K562 (cell line): ENCODE measurements around the gene MIDN. TPM values are rescaled to one million over a fixed set of nuclear protein-coding genes. Genes with fewer than 3 reads are reported as not detected.

ENCODE experiments used
- BRF1 ChIP-seq: IDR thresholded peaks from 3 replicates; pipeline ENCODE4 v1.6.1; 2011; ENCODE audit warnings: borderline replicate concordance, mild to moderate bottlenecking; ENCODE audit not compliant: insufficient read length; ENCODE audit errors: extremely low read depth
- CBX8 ChIP-seq: fragments of 200-600 bp; sonication (generic); IDR thresholded peaks from 2 replicates; pipeline ENCODE4 v1.6.1; 2012; ENCODE audit warnings: borderline replicate concordance, mixed run types, low read depth, mild to moderate bottlenecking, moderate library complexity, mixed read lengths, low read length, control low read depth, inconsistent platforms; ENCODE audit not compliant: poor library complexity, severe bottlenecking; ENCODE audit errors: extremely low read depth
- CREB1 ChIP-seq, 2 experiments: sonication (generic) in 1 of 2; formaldehyde crosslinking in 1 of 2; IDR thresholded peaks; 2 replicates each; pipeline versions ENCODE4 v1.6.1 to v1.8.0; 2012 to 2022; ENCODE audit warnings: inconsistent platforms in 1 of 2, mild to moderate bottlenecking in 1 of 2, missing genetic modification reagents in 1 of 2, moderate library complexity in 1 of 2
- CXXC5 ChIP-seq: fragments of 250-450 bp; sonication (Bioruptor Pico); IDR thresholded peaks from 2 replicates; pipeline ENCODE4 v1.8.0; 2022; ENCODE audit warnings: inconsistent platforms, mild to moderate bottlenecking, moderate library complexity
- DEAF1 ChIP-seq: fragments of 450-650 bp; formaldehyde crosslinking; IDR thresholded peaks from 2 replicates; pipeline ENCODE4 v1.4.0; 2020; ENCODE audit warnings: mild to moderate bottlenecking, moderate library complexity
- E2F6 ChIP-seq, 2 experiments: IDR thresholded peaks; 2 replicates each; pipeline ENCODE4 v1.6.1; 2011; ENCODE audit warnings: borderline replicate concordance in 1 of 2, control low read depth in 1 of 2, low read depth in 1 of 2, low read length in 1 of 2, mild to moderate bottlenecking in 1 of 2, mixed read lengths in 1 of 2, moderate library complexity in 1 of 2; ENCODE audit not compliant: insufficient read depth in 1 of 2, insufficient read length in 1 of 2, poor library complexity in 1 of 2, severe bottlenecking in 1 of 2; ENCODE audit errors: extremely low read depth in 1 of 2
- EWSR1 ChIP-seq: fragments of 450-650 bp; IDR thresholded peaks from 2 replicates; pipeline ENCODE4 v1.6.1; 2018; ENCODE audit warnings: borderline replicate concordance, mild to moderate bottlenecking, low read depth, moderate library complexity; ENCODE audit not compliant: partially characterized antibody
- GTF2B ChIP-seq: IDR thresholded peaks from 2 replicates; pipeline ENCODE4 v1.6.1; 2011; ENCODE audit not compliant: insufficient read length; ENCODE audit errors: extremely low read depth
- GTF3C2 ChIP-seq: IDR thresholded peaks from 3 replicates; pipeline ENCODE4 v1.6.1; 2011; ENCODE audit warnings: borderline replicate concordance, mild to moderate bottlenecking, moderate library complexity; ENCODE audit not compliant: insufficient read length; ENCODE audit errors: extremely low read depth
- HNRNPK ChIP-seq: fragments of 200-400 bp; formaldehyde crosslinking; IDR thresholded peaks from one replicate; pipeline ENCODE4 v1.6.1; 2018; ENCODE audit warnings: mild to moderate bottlenecking, low read depth, low read length; ENCODE audit not compliant: poor library complexity, severe bottlenecking
- LARP7 ChIP-seq: fragments of 450-650 bp; IDR thresholded peaks from 2 replicates; pipeline ENCODE4 v1.6.1; 2016
- MEIS2 ChIP-seq: fragments of 450-650 bp; IDR thresholded peaks from 2 replicates; pipeline ENCODE4 v1.6.1; 2014; ENCODE audit warnings: mild to moderate bottlenecking; ENCODE audit not compliant: partially characterized antibody
- MTA1 ChIP-seq: fragments of 450-650 bp; IDR thresholded peaks from 2 replicates; pipeline ENCODE4 v1.6.1; 2017; ENCODE audit warnings: borderline replicate concordance
- RAD21 ChIP-seq, 2 experiments: fragments of 250-450 bp in 1 of 2; fragments of 450-650 bp in 1 of 2; sonication (Bioruptor Pico) in 1 of 2; formaldehyde crosslinking in 1 of 2; IDR thresholded peaks in 1 of 2; conservative IDR thresholded peaks in 1 of 2; 2 replicates each; pipeline versions ENCODE4 v1.4.0 to v1.8.0; 2020 to 2022; ENCODE audit warnings: mild to moderate bottlenecking in 2 of 2, moderate library complexity in 1 of 2
- SOX6 ChIP-seq: fragments of 450-650 bp; IDR thresholded peaks from 2 replicates; pipeline ENCODE4 v1.6.1; 2014; ENCODE audit warnings: mild to moderate bottlenecking
- SUPT5H ChIP-seq: fragments of 450-650 bp; IDR thresholded peaks from 2 replicates; pipeline ENCODE4 v1.6.1; 2016
- ZC3H11A ChIP-seq: IDR thresholded peaks from 2 replicates; pipeline ENCODE4 v1.6.1; 2012; ENCODE audit warnings: low read depth, low read length, improper control_type of control experiment
- ZEB2 ChIP-seq: fragments of 450-650 bp; IDR thresholded peaks from 2 replicates; pipeline ENCODE4 v1.6.1; 2016
- ZNF444 ChIP-seq: fragments of 250-450 bp; sonication (Bioruptor Pico); IDR thresholded peaks from 2 replicates; pipeline ENCODE4 v1.4.0; 2020; ENCODE audit warnings: mild to moderate bottlenecking, moderate library complexity
- polyA plus RNA-seq, 8 experiments: library from polyadenylated mRNA; depleted of rRNA in 4 of 8; stranded (reverse) in 5 of 8; unstranded in 3 of 8; fragments of >200 nt; fragmentation: Nextera tagmentation in 2 of 8; fragmentation: Illumina TruSeq in 1 of 8; extraction: Ambion mirVana in 2 of 8; extraction: Trizol in 1 of 8; gene quantifications; 2 replicates each; pipeline versions ENCODE4 v1.2.1 to v1.2.3, GENCODE V29; 2011 to 2014; ENCODE audit warnings: inconsistent platforms in 1 of 8, missing spikeins in 1 of 8
- total RNA-seq, 7 experiments: library from RNA; depleted of rRNA in 6 of 7; stranded (reverse); fragments of >200 nt in 6 of 7; fragmentation: Illumina TruSeq in 2 of 7; extraction: Trizol in 2 of 7; gene quantifications; 2 replicates each; pipeline versions ENCODE4 v1.2.1 to v1.2.3, GENCODE V29; 2011 to 2021; ENCODE audit warnings: low replicate concordance in 1 of 7

Gene MIDN
- total and polyA plus RNA-seq, 9 of the 15 experiments (the other 6 are each of a cell fraction or from before 2014, with no cell fraction given): 0.17 to 120 (median 10.1) TPM

GRCh38 chr19:1260749-1261537 is 12.6 kb downstream of the MIDN start (continued):
- TF ChIP-seq GTF3C2 (no peak), CXXC5 (CRISPR knock-in tag) (peak; percentile 94), EWSR1 (no peak), CBX8 (no peak), BRF1 (no peak), SOX6 (no peak), RAD21 (CRISPR knock-in tag; conservative IDR thresholded peaks at IDR 0.05 in 1 of 2, IDR thresholded peaks at IDR 0.05 in 1 of 2) (no peak), SUPT5H (no peak), ZNF444 (CRISPR knock-in tag) (no peak), GTF2B (no peak), MEIS2 (peak; percentile 72), HNRNPK (peak; percentile 7), DEAF1 (CRISPR knock-in tag) (no peak), MTA1 (no peak), E2F6 (IDR thresholded peaks at IDR 0.05; ENCODE audit: borderline replicate concordance in 1 of 2, extremely low read depth in 1 of 2, insufficient read depth in 1 of 2, insufficient read length in 1 of 2, low read depth in 1 of 2, low read length in 1 of 2, poor library complexity in 1 of 2, severe bottlenecking in 1 of 2) (no peak), CREB1 (IDR thresholded peaks at IDR 0.05) (peak; percentile 79), CREB1 (CRISPR knock-in tag; IDR thresholded peaks at IDR 0.05) (peak; percentile 82), ZEB2 (no peak), LARP7 (no peak), ZC3H11A (no peak)
- TF ChIP-seq, all 486 proteins: peak for 65
